HS-27A (cell line): ENCODE results near the gene FARSB.
"Not testable (repeated sequence)": the region's sequence is repeated elsewhere in the genome, so short reads cannot be mapped to it uniquely, and the experiment has no call there.

ENCODE experiments used
- DNase-seq: peaks from one replicate; pipeline ENCODE4 v3.0.0-alpha.2; 2012; ENCODE audit warnings: low read depth, missing footprints

Gene FARSB

DNA sequence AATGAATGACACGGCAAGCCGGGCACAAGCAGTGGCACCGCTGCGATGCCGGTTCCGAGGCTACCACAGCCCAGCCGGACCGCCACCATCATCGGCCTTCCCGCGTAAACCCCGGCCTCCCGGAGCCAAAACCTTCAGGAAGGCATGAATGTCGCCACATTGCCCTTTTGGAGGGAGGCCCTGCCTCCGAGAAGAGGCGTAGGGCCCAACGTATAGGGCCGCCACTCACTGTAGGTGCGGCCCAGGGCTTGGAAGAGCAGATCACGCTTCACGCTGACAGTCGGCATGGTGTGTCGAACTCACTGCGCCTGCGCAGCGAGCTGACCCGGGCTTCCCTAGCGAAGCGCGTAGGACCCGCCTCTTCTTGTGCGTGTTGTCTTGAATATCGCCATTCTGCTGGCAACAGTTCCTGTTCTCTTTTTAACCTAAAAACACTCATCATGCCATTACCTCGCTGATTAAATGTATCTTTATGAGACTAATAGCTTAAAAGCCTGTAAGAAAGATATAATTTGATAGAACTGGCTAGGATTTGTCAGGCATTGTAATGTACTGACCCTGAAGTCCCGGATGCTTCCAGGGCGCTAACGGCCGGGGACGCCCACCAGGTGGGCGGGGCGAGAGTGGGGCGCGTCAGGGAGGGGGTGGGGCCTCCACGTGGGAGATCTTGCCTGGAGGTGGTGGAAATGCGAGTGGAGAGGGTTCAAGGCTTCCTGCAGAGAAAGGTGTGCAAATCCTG is at the start of gene FARSB:
TSS of gene FARSB (minus strand) at position 306 of the 739 bp plus-strand sequence. CDS start at position 287, 19 bp downstream.
- DNase-seq, result peak; percentile 82

- no peak for DNase-seq
These were observed 48.0 kb upstream of the FARSB start for GRCh38 chr2:222703886-222704285.

GRCh38 chr2:222703091-222703490 is 47.2 kb upstream of the FARSB start:
- DNase-seq, result no peak

DNA sequence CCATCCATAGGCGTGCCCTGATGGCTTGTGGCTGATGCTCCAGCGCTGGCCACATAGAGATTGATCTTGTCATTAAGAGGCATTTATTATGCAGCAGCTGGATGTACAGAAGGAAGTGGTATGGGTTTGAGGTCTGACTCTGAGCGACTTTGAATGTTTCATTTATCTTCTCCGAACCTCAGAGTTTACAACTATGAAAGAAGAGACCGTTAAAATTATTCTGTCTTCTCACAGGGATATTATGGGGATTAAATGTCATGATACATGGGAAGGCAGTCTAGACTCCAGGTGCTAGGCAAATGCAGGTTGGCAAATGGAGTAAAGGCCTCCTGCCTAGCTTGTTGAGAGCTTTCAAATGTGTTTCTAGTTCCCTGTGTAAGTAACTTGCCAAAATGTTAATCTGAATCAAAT is 45.8 kb upstream of the FARSB start:
- no peak for DNase-seq

DNA sequence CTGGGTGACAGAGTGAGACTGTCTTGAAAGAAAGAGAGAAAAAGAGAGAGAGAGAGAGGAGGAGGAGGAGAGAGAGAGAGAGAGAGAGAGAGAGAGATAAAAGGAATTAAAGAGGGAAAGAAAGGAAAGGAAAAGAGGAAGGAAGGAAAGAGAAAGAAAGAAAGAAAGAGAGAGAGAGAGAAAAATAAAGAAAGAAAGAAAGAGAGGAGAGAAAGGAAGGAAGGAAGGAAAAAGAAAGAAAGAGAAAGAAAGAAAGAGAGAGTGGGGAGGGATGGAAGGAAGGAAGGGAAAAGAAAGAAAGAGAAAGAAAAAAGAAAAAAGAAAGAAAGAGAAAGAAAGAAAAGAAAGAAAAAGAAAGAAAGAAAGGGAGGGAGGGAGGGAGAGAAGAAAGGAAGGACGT is 45.3 kb upstream of the FARSB start:
- DNase-seq, result no peak

- no peak for DNase-seq
These were observed 42.4 kb upstream of the FARSB start for GRCh38 chr2:222698276-222698675.

DNA sequence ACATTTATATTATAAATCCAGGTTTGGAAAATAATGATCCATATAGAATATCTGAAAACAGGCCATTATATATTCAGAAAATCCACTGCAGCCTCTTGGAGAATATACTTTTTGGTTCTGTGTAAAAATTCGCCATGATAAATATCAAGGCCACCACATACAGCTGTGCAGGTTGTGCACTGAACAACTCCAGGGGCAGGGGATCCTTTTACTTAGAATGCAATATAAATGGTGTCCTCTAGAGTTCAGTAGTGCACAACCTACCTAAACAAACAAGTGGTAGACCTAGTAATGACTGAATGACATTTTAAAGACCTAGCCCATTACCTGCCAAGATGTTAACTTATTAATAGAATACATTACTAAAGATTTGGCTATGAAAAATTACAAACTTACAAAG is 37.9 kb upstream of the FARSB start:
- DNase-seq, result no peak

- not testable (repeated sequence) for DNase-seq
These were observed 37.5 kb upstream of the FARSB start for GRCh38 chr2:222693413-222693812.

- peak; percentile 19 for DNase-seq
These were observed 34.8 kb upstream of the FARSB start for GRCh38 chr2:222690564-222691200.

DNA sequence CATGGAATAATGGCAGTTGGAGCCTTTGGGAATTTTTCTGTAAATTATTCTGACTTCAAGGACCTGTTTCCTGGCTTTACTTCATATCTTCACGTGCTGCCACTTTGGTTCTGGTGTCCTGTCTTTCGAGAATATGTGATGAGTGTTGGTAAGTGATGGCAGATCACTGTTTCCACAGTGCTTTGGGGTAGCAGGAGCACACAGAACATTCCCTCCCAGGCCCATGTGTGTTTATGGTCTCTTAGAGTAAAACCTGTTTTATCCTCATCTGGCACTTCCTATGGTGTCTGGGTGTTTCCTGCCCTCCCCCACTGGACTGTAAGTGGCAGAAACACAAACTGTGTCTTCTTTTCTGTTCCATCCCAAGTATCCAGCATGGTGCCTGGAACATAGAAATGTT is 33.4 kb upstream of the FARSB start:
- DNase-seq, result no peak

GRCh38 chr2:222688917-222689316 is 33.0 kb upstream of the FARSB start:
- DNase-seq, result no peak

- no peak for DNase-seq
These were observed 30.3 kb upstream of the FARSB start for GRCh38 chr2:222686086-222686750.

GRCh38 chr2:222683805-222684204 is 27.9 kb upstream of the FARSB start:
- DNase-seq, result no peak

DNA sequence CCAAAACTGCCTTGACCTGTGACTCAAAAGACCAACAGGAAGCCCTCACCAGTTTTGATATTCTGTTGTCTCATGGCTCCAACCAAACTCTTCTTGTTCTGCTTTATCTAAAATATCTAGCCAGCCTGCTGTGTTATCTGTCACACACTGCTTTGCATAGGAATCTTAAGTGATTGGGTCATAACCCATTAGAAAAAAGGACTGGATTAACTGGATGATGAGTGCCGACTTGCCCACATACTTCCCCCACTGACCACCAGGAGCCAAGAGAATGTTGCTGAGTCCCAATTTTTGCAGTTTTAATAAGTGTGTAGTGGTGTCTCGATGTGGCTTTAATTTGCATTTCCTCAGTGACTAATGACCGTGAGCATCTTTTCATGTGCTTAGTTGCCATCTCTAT is 22.1 kb upstream of the FARSB start:
- DNase-seq, result no peak

DNA sequence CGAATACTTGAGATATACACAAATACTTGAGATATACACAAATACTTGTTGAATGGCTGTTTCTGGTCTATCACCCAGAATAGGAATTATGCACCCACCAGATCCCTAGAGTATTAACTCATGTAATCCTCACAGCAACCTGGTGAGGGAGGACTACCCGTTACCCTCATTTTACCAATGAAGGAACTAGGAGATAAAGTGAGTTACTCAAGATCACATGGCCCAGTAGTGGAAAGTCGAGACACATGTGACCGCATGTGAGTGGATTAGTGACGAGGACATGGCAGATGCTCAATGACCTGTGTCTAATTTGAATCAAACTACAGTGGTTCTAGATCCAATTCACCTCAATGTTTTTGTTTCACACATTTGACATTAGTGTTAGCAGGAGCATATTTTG is 18.0 kb upstream of the FARSB start:
- DNase-seq, result no peak

DNA sequence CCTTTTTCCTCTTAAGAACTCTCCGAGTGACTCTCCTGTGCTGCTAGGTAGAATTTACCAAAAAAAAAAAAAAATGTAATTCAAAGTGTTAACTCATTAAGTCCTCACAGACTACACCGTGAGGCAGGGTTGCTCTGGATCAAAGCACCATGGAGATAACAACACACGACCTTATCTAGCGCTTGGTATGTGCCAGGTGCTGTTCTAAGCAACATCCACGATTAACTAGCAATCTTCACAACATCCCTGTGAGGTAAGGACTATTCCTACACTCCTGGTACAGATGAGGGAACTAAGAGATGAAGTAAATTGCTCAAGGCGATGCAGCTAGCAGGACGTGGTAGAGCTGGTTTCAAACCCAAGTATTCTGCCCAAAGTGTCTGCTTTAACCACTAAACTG is 17.4 kb upstream of the FARSB start:
- DNase-seq, result no peak

- DNase-seq, result no peak
These were observed 16.1 kb upstream of the FARSB start for GRCh38 chr2:222672068-222672401.

DNA sequence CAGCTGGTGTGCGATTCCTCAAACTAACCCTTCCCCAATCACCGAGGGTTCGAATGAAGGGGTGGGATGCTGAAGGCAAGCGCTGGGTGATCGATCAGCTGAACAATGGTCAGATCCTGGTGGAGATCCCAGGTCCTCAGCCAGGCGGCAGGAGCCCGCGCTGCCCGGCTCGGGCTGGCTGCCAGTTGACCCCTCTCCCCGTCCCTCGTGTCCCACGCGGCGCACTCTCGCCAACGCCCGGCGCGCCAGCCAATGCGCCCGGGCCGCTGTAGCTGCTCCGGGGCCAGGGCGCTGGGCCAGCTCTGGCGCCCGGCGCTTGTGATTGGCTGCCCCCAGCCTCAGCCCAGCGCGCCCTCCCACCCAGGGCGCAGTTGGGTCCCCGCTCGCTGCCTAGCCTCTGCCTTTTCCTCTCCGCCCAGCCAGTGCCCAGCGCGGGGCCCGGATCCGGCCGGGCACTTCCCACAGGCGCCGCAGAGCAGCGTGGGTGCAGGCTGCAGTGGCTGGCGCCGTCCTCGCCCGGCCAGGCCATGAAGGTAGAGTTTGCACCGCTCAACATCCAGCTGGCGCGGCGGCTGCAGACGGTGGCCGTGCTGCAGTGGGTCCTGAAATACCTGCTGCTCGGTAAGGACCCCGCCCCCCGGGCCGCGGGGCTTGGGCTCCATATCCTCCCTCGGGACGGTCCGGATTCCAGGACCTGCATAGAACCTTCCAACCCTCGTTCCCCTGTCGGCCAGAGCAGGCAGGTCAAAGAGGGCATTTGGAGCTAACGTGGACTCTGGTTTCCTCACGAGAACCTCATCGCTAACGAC is 15.6 kb upstream of the FARSB start, which contains the start of gene MOGAT1:
TSS of gene MOGAT1 (plus strand) at position 400 of the 809 bp plus-strand sequence. CDS start at position 528, 128 bp downstream.
- DNase-seq, result no peak

- no peak for DNase-seq
These were observed 14.5 kb upstream of the FARSB start for GRCh38 chr2:222670191-222671038.

- no peak for DNase-seq
These were observed 13.5 kb upstream of the FARSB start for GRCh38 chr2:222669353-222669752.

GRCh38 chr2:222668494-222669154 is 12.7 kb upstream of the FARSB start:
- DNase-seq, result no peak
